IPS DF 4.7 (cell line): ENCODE data around the gene NOS2.
A peak's percentile ranks its signal among the peaks of the same experiment; 100 is the strongest.
"Not testable (repeated sequence)": the region's sequence is repeated elsewhere in the genome, so short reads cannot be mapped to it uniquely, and the experiment has no call there.

Source experiments
- DNase-seq: peaks from one replicate; pipeline ENCODE4 v3.0.0-alpha.2; 2013; ENCODE audit warnings: low spot score; ENCODE audit errors: extremely low read depth

NOS2 gene

GRCh38 chr17:27755706-27756466 is 44.4 kb downstream of the NOS2 start:
- DNase-seq, result no peak

- no peak for DNase-seq
Measured at GRCh38 chr17:27754549-27754948, 45.8 kb downstream of the NOS2 start.

- DNase-seq, result not testable (repeated sequence)
Measured at GRCh38 chr17:27753726-27754125, 46.6 kb downstream of the NOS2 start.

- DNase-seq, result not testable (repeated sequence)
Measured at GRCh38 chr17:27752831-27753619, 47.3 kb downstream of the NOS2 start.

- no peak for DNase-seq
Measured at GRCh38 chr17:27751622-27752490, 48.5 kb downstream of the NOS2 start.

- no peak for DNase-seq
Measured at GRCh38 chr17:27751166-27751565, 49.2 kb downstream of the NOS2 start.

GRCh38 chr17:27749562-27750150 is 50.7 kb downstream of the NOS2 start:
- DNase-seq, result not testable (repeated sequence)

- DNase-seq, result no peak
Measured at GRCh38 chr17:27748360-27748825, 51.9 kb downstream of the NOS2 start.

GRCh38 chr17:27747462-27748359 is 52.6 kb downstream of the NOS2 start:
- DNase-seq, result peak; percentile 87

- no peak for DNase-seq
Measured at GRCh38 chr17:27746881-27747280, 53.4 kb downstream of the NOS2 start.

GRCh38 chr17:27746320-27746719 is 54.0 kb downstream of the NOS2 start:
- not testable (repeated sequence) for DNase-seq

GRCh38 chr17:27745207-27745830 is 55.0 kb downstream of the NOS2 start:
- not testable (repeated sequence) for DNase-seq

GRCh38 chr17:27743281-27743885 is 56.9 kb downstream of the NOS2 start:
- no peak for DNase-seq

GRCh38 chr17:27741971-27742575 is 58.3 kb downstream of the NOS2 start:
- no peak for DNase-seq

GRCh38 chr17:27741361-27741861 is 58.9 kb downstream of the NOS2 start:
- no peak for DNase-seq

GRCh38 chr17:27740541-27740940 is 59.8 kb downstream of the NOS2 start:
- DNase-seq, result not testable (repeated sequence)

GRCh38 chr17:27733773-27734172 is 66.6 kb downstream of the NOS2 start:
- DNase-seq, result no peak

- not testable (repeated sequence) for DNase-seq
Measured at GRCh38 chr17:27732746-27733145, 67.6 kb downstream of the NOS2 start.

GRCh38 chr17:27725982-27726381 is 74.3 kb downstream of the NOS2 start:
- not testable (repeated sequence) for DNase-seq
